ENCODE data around the gene RAD51C.
"Not testable (repeated sequence)": the region's sequence is repeated elsewhere in the genome, so short reads cannot be mapped to it uniquely, and the experiment has no call there.

RAD51C gene

DNA sequence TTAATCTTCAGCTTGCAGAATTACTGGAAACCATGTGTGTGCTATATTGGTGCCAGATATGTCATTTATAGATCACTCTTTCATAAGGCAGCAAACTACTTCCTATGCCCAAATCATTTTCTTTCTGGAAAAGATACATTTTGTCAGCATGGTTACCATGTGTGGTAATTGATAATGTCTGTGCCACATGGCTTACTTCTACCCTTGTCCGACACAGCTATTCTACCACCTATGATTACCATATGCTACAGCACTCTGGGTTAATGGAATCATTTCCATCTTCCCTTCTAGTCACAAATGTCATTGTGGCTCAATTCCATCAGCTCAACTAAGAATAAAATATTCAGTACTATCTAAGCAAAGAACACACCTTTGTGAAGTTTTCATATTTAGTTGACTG is 55.3 kb downstream of the RAD51C start:
- no peak for DNase-seq

- not testable (repeated sequence) for DNase-seq
Measured at GRCh38 chr17:58749627-58750026, 57.2 kb downstream of the RAD51C start.

DNA sequence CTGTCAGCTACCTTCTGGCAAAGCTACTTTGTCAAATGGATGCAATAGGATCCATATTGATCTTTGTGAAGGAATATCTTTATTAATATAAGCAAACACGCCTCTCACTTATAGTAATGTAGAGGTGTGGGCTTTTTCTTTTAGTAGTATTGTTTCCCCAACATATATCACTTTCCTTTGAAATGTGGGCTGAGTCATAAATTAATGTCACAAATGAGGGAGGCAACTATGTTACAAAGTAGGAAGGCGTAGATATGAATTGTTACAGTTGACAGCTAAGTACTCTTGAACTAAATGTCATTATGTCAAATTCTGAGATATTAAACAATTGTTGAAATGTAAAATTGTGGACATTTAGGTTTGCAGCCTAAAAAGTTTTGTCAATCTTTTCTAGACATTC is 60.6 kb downstream of the RAD51C start:
- DNase-seq, result no peak

GRCh38 chr17:58755269-58755576 is 62.8 kb downstream of the RAD51C start:
- DNase-seq, result no peak

DNA sequence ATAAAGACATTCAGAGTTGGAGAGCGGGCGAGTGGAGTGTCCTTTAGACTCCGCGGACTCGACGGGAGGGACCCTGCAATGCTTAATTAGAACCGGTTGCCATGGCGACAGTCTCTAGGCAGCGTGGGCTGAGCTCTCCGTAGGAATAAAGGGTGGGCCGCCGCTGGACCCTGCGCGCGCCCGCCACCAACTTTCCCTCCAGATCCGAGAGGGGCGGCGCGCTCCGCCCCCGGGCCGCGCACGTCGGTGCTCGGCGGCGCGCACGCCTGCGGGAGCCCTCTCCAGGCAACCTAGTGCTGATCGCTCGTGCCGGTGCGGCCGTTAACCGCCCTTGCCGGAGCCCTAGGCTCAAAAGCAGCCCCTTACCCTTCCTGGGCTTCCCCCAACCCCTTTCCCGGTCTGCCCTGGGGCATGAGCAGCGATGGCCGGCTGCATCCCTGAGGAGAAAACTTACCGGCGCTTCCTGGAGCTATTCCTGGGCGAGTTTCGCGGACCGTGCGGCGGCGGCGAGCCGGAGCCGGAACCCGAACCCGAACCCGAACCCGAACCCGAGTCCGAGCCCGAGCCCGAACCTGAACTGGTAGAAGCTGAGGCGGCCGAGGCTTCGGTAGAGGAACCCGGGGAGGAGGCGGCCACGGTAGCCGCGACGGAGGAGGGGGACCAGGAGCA is 63.3 kb downstream of the RAD51C start, which contains the start of gene PPM1E:
TSS of gene PPM1E (plus strand) at position 278 of the 669 bp plus-strand sequence.
- DNase-seq, result peak in 1 of 4 experiments; percentile 22

DNA sequence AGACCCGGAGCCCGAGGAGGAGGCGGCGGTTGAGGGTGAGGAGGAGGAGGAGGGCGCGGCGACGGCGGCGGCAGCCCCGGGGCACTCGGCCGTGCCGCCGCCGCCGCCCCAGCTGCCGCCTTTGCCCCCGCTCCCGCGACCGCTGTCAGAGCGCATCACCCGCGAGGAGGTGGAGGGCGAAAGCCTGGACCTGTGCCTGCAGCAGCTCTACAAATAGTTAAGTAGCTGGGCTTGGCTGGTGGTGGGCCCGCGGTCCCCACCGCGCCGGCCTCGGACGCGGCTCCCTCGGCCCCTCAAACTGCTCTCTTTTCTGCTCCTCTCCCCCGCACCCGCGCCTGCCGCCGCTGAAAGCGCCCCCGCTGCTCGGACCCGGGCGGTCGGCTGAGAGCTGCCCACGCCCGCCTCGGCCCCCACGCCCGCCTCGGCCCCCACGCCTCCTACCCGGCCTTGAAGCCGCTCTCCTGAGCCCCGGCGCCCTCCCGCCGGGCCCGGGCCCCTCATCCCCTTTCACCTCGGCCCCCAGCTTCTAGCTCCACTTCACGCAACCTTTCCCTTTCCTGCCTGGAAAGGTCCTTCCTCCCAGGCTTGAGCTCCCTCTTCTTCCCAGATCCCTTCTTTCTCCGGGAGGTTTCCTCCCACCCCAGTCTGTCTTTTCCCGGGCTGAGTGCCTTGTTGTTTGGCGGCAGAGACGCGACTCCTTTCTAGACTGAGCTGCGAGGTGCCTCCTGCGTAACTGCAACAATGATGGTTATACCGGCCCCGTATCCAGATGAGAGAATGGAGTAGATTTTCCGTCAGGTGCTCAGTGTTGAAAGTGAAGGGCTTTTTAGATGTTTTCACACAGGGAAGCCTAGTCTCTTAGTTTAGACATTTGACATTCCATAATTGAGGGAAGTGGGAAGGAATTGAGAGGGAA is 64.1 kb downstream of the RAD51C start:
- no peak for DNase-seq

- no peak for DNase-seq
Measured at GRCh38 chr17:58757162-58757613, 64.8 kb downstream of the RAD51C start.

- DNase-seq, result no peak
Measured at GRCh38 chr17:58758890-58759289, 66.5 kb downstream of the RAD51C start.

- no peak for DNase-seq
Measured at GRCh38 chr17:58759522-58759921, 67.1 kb downstream of the RAD51C start.

GRCh38 chr17:58760248-58760647 is 67.8 kb downstream of the RAD51C start:
- no peak for DNase-seq

GRCh38 chr17:58763263-58763662 is 70.9 kb downstream of the RAD51C start:
- DNase-seq, result no peak

GRCh38 chr17:58764373-58764772 is 72.0 kb downstream of the RAD51C start:
- no peak for DNase-seq

DNA sequence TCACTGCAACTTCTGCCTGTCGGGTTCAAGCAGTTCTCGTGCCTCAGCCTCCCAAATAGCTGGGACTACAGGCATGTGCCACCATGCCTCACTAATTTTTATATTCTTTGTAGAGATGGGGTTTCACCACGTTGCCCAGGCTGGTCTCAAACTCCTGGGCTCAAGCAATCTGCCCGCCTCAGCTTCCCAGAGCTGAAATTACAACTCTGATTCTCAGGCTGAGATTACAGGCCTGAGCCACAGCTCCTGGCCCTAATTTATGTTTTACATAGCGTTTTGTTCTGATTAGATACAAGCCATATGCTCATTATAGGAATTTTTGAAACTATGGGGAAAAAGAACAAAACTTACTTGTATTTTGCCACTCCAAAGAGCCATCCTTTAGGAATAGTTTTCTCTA is 86.1 kb downstream of the RAD51C start:
- not testable (repeated sequence) for DNase-seq

DNA sequence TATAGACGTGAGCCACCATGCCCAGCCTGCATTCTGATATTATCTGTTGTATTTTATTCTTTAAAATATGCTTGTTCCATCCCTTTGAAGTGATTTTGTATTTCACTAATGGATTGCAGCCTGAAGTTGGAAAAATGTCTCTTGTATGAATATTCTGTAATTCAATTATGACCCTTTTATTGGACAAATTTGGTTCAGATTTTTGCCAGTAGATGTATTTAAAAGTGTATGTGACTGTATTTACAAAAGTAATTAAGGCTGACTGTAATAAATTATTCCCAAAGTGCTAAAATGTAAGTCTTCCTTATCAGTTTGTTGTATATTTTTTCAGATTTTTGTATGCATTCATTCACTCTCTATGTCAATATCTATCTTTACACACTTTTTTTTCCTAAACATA is 87.0 kb downstream of the RAD51C start:
- DNase-seq, result no peak

GRCh38 chr17:58783380-58783779 is 91.0 kb downstream of the RAD51C start:
- no peak for DNase-seq

DNA sequence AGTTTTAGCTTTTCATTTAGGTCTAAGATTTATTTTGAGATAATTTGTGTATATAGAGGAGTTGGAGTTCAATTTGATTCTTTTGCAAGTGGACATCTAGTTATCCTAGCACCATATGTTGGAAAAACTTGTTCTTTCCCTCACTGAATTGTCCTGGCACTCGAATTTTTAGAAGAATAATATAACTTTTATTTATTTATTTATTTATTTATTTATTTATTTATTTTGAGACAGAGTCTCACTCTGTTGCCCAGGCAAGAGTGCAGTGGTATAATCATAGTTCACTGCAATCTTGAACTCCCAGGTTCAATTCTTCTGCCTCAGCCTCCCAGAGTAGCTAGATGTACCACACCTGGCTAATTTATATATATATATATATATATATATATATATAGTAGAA is 92.7 kb downstream of the RAD51C start:
- DNase-seq, result no peak
